Colonic mucosa (tissue), 4 donors: ENCODE measurements around the gene NACAD. TPM values are rescaled to one million over a fixed set of nuclear protein-coding genes. Genes with fewer than 3 reads are reported as not detected.

Experiments
- DNase-seq: peaks from one replicate; pipeline ENCODE4 v3.0.0-alpha.2; 2020
- H3K27ac ChIP-seq: fragments of 200-600 bp; one replicate; pipeline ENCODE4 v1.8.0; 2021
- H3K27me3 ChIP-seq: fragments of 200-600 bp; one replicate; pipeline ENCODE4 v1.8.0; 2021
- H3K36me3 ChIP-seq: fragments of 200-600 bp; one replicate; pipeline ENCODE4 v1.8.0; 2021
- H3K4me1 ChIP-seq: fragments of 200-600 bp; one replicate; pipeline ENCODE4 v1.8.0; 2021; ENCODE audit warnings: mild to moderate bottlenecking
- H3K4me3 ChIP-seq: fragments of 200-600 bp; one replicate; pipeline ENCODE4 v1.8.0; 2021
- H3K9ac ChIP-seq, 2 donors: one replicate each; pipeline ENCODE4 v1.7.0; 2013; ENCODE audit warnings: control low read depth in 2 of 2, low read depth in 2 of 2, low read length in 2 of 2
- H3K9me3 ChIP-seq: fragments of 200-600 bp; one replicate; pipeline ENCODE4 v1.8.0; 2021
- intact Hi-C: fragments of 100-400 bp; cut with DNase I; formaldehyde crosslinking; loops from one replicate; pipeline ENCODE4 v1.14.1; 2022
- total RNA-seq, 2 donors: library from RNA; stranded (reverse); fragmentation: NEBNext Ultra II Directional in 1 of 2; extraction: Animal tissue kit (Norgen Biotek cat#: 25700) in 1 of 2; gene quantifications; one replicate each; pipeline ENCODE4 v1.2.1, GENCODE V29; 2021
- TF ChIP-seq, protein P1 (sequence below): fragments of 200-600 bp; IDR thresholded peaks from one replicate; pipeline ENCODE4 v1.8.0; 2022; ENCODE audit warnings: antibody characterized with exemption, mild to moderate bottlenecking
- donor health status: healthy.
- donor health status: DM: no; HTN: no; CAD: no.
- donor health status: DM: no; HTN: no; CAD: no.

NACAD gene
- total RNA-seq, 2 donors from 2014 or later: 1.0 to 3.3 TPM

DNA sequence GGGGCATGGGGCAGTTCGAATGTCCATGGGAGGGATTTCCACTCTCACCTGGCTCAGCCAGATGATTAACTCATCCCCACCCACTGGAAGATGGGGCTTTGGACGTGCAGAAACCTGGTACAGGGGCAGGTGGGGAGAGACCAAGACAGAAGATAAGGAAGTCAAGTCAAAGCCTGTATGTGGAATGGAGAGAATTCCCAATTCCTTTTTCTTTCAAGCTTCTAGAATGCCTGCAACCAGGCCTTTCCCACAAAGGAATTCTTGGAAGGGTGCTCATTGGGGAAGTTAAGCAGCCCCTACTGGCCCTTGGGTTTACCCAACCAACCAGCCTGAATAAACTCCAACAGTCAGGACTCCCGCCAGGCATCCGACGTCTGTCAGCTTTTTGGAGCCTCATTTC lies 49.7 kb downstream of the NACAD start:
- no peak for DNase-seq

DNA sequence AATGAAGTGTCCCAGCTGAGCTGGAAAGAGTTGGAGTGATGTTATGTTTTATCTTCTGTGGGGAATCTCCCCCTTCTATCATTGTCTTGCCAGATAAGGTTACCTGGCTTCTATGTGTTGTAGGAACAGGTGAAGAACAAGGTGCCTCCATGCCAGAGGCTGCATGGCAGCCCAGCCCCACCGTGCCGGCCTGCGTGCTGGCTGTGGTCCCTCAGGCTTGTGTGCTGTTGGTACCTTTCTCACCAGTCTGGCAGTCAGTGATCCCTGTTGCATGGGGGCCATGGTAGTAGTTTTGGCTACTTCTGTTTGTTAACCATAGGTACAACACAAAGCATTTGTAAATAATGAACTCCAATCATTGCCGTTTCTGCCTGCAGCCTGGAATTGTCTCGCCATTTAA lies 50.9 kb downstream of the NACAD start:
- DNase-seq: no peak

More for the DNA sequence above, 49.7 kb downstream of the NACAD start:
- TF ChIP-seq, protein P1, sequence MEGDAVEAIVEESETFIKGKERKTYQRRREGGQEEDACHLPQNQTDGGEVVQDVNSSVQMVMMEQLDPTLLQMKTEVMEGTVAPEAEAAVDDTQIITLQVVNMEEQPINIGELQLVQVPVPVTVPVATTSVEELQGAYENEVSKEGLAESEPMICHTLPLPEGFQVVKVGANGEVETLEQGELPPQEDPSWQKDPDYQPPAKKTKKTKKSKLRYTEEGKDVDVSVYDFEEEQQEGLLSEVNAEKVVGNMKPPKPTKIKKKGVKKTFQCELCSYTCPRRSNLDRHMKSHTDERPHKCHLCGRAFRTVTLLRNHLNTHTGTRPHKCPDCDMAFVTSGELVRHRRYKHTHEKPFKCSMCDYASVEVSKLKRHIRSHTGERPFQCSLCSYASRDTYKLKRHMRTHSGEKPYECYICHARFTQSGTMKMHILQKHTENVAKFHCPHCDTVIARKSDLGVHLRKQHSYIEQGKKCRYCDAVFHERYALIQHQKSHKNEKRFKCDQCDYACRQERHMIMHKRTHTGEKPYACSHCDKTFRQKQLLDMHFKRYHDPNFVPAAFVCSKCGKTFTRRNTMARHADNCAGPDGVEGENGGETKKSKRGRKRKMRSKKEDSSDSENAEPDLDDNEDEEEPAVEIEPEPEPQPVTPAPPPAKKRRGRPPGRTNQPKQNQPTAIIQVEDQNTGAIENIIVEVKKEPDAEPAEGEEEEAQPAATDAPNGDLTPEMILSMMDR: no peak
- Histone ChIP-seq H3K4me3 (no peak overlapping the region), H3K4me1 (peaks cover 12% of the 10 kb centered on the region), H3K27me3 (no peaks in the 10 kb centered on the region), H3K9ac (no peak overlapping the region), H3K27ac (no peak overlapping the region), H3K9me3 (no peaks in the 10 kb centered on the region), H3K36me3 (no peaks in the 10 kb centered on the region)
- intact Hi-C loops: no loop called here

GRCh38 chr7:45036796-45037195 lies 52.0 kb downstream of the NACAD start:
- Histone ChIP-seq H3K4me1 (peaks cover 12% of the 10 kb centered on the region), H3K4me3 (no peak overlapping the region)
- DNase-seq: no peak

More for the DNA sequence above, 50.9 kb downstream of the NACAD start:
- H3K27me3 ChIP-seq: no peaks in the 10 kb centered on the region
- H3K4me3 ChIP-seq: no peak overlapping the region
- intact Hi-C loops: no loop called here
- H3K4me1 ChIP-seq: peaks cover 12% of the 10 kb centered on the region
- no peak overlapping the region for H3K9ac ChIP-seq
- TF ChIP-seq, protein P1: no peak
- H3K9me3 ChIP-seq: no peaks in the 10 kb centered on the region
- H3K36me3 ChIP-seq: no peaks in the 10 kb centered on the region
- H3K27ac ChIP-seq: no peak overlapping the region

GRCh38 chr7:45036317-45036716 lies 52.5 kb downstream of the NACAD start:
- Histone ChIP-seq H3K27ac (no peak overlapping the region), H3K4me1 (peaks cover 12% of the 10 kb centered on the region), H3K4me3 (no peak overlapping the region), H3K36me3 (no peaks in the 10 kb centered on the region), H3K9ac (no peak overlapping the region), H3K9me3 (no peaks in the 10 kb centered on the region), H3K27me3 (no peaks in the 10 kb centered on the region)
- intact Hi-C loops: no loop called here
- TF ChIP-seq, protein P1: no peak
- no peak for DNase-seq

More at GRCh38 chr7:45036796-45037195, 52.0 kb downstream of the NACAD start:
- H3K9me3 ChIP-seq: no peaks in the 10 kb centered on the region
- no peak overlapping the region for H3K27ac ChIP-seq
- H3K36me3 ChIP-seq: no peaks in the 10 kb centered on the region
- H3K9ac ChIP-seq: no peak overlapping the region
- H3K27me3 ChIP-seq: no peaks in the 10 kb centered on the region
- intact Hi-C loops: no loop called here
- TF ChIP-seq, protein P1: no peak

DNA sequence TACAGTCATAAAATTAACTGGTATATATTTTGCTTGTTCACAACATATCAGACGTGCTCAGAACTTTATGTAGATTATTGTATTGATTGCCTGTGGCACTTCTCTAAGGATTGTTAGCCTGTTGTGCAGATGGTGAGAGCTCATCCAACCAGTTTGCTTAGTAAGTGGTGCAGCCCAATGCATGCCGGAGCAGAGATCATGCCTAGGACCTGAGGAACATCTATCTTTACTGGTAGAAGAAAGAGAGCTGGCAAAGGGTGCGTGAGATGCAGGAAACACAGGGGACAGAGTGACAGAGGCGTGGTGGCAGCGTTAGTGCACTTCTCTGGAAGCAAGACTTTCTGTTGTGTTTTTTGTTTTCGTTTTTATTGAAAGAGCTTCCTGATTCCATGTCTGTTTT lies 52.9 kb downstream of the NACAD start:
- H3K9me3 ChIP-seq: no peaks in the 10 kb centered on the region
- H3K4me3 ChIP-seq: no peak overlapping the region
- H3K4me1 ChIP-seq: peaks cover 12% of the 10 kb centered on the region
- TF ChIP-seq, protein P1: no peak
- no peak overlapping the region for H3K9ac ChIP-seq
- intact Hi-C loops: no loop called here
- H3K27me3 ChIP-seq: no peaks in the 10 kb centered on the region
- DNase-seq: no peak
- H3K36me3 ChIP-seq: no peaks in the 10 kb centered on the region
- no peak overlapping the region for H3K27ac ChIP-seq
